Neutrophil (primary cell): Measurements from ENCODE around the gene DYRK1A.

Source experiments
- H3K27ac ChIP-seq: fragments of 200-600 bp; sonication (generic); 2 replicates; pipeline ENCODE4 v1.5.1; 2016; ENCODE audit warnings: mild to moderate bottlenecking, moderate library complexity
- H3K27me3 ChIP-seq: fragments of 200-600 bp; sonication (generic); 2 replicates; pipeline ENCODE4 v1.6.0; 2016; ENCODE audit warnings: mild to moderate bottlenecking
- H3K36me3 ChIP-seq: fragments of 200-600 bp; sonication (generic); 2 replicates; pipeline ENCODE4 v1.5.1; 2017
- H3K4me1 ChIP-seq, 2 experiments: fragments of 200-600 bp in 1 of 2; sonication (generic) in 1 of 2; 1 replicate in 1 of 2; 2 replicates in 1 of 2; pipeline versions ENCODE4 v1.5.1 to v1.6.1; 2013 to 2016; ENCODE audit warnings: low read depth in 1 of 2, low read length in 1 of 2, mild to moderate bottlenecking in 1 of 2, moderate library complexity in 1 of 2; ENCODE audit not compliant: control insufficient read depth in 1 of 2, insufficient read depth in 1 of 2
- H3K4me3 ChIP-seq, 2 experiments: fragments of 200-600 bp in 1 of 2; sonication (generic) in 1 of 2; 1 replicate in 1 of 2; 2 replicates in 1 of 2; pipeline ENCODE4 v1.5.1; 2013 to 2016; ENCODE audit warnings: low read depth in 1 of 2, low read length in 1 of 2, mild to moderate bottlenecking in 1 of 2, moderate library complexity in 1 of 2
- H3K9me3 ChIP-seq: fragments of 200-600 bp; sonication (generic); 2 replicates; pipeline ENCODE4 v1.5.1; 2016
- TF ChIP-seq, protein P1 (sequence below): fragments of 200-600 bp; sonication (generic); IDR thresholded peaks from 2 replicates; pipeline ENCODE4 v1.5.1; 2016; ENCODE audit warnings: antibody characterized with exemption

DYRK1A gene

DNA sequence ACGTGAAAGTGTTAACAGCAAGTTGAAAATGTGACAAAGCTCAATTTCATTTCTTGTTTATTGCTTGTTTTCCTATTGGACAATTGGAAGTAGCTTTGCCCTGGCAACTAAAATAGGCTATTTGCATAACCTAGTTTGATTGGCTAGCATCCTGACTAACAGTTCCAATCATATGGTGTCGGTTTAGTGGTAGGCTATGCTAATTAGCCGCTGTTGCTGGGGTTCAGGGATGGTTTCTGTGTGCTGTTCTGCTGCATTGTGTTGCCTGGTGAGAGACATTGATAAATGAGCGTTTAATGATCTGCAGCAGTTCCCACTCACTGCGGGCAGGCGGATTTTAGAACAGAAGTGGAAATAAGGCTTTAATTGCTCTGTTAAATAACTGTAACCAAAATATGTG, 68.5 kb downstream of the DYRK1A start:
- H3K27ac ChIP-seq: peak overlapping the region; percentile 57
- H3K4me1 ChIP-seq: peaks cover 14 to 15% of the 10 kb centered on the region in 2 experiments
- no peaks in the 10 kb centered on the region for H3K9me3 ChIP-seq
- TF ChIP-seq, protein P1, sequence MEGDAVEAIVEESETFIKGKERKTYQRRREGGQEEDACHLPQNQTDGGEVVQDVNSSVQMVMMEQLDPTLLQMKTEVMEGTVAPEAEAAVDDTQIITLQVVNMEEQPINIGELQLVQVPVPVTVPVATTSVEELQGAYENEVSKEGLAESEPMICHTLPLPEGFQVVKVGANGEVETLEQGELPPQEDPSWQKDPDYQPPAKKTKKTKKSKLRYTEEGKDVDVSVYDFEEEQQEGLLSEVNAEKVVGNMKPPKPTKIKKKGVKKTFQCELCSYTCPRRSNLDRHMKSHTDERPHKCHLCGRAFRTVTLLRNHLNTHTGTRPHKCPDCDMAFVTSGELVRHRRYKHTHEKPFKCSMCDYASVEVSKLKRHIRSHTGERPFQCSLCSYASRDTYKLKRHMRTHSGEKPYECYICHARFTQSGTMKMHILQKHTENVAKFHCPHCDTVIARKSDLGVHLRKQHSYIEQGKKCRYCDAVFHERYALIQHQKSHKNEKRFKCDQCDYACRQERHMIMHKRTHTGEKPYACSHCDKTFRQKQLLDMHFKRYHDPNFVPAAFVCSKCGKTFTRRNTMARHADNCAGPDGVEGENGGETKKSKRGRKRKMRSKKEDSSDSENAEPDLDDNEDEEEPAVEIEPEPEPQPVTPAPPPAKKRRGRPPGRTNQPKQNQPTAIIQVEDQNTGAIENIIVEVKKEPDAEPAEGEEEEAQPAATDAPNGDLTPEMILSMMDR: no peak
- H3K27me3 ChIP-seq: no peaks in the 10 kb centered on the region
- H3K4me3 ChIP-seq: no peak overlapping the region
- H3K36me3 ChIP-seq: peaks cover 7% of the 10 kb centered on the region

DNA sequence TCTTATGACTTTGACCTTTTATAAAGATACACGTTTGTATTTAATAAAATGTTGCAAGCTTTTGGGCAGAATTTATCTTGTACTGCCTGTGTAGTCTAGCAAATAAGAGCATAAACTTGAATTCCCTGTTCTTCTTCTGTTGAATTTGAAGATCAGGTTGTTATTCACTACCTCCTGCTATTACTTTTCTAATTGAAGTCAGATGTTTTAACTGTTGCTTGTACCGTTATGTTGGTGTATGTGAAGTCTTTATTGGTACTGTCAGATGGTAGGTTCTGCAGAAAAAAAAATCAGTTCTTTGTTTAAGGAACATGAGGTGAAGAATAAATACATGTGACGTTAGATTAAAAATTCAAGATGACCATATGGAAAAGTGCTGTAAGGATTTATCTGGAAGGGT, 69.1 kb downstream of the DYRK1A start:
- Histone ChIP-seq H3K27me3 (no peaks in the 10 kb centered on the region), H3K4me3 (no peak overlapping the region), H3K9me3 (no peaks in the 10 kb centered on the region), H3K4me1 (peaks cover 14 to 15% of the 10 kb centered on the region in 2 experiments), H3K36me3 (peaks cover 1% of the 10 kb centered on the region), H3K27ac (peak overlapping the region; percentile 57)
- TF ChIP-seq, protein P1: no peak

DNA sequence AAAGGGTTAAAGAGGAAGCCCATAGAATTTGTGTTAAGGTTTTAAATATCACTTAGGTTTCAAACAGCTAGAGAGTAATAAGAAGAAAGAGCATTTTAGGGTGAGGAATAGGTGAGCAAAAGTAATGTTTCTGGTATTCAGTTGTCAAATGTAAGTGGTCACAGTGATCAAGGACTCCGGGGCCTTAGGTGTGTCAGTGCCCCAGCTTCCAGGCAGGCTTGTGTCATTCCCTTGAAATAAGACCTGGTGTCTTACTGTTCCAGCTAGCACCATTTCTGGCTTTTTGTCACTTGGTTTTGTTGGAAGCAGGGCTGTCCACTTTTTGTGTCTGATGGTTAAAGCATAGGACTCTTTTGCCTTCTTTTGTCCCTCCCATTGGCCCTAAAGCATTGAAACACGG, 69.6 kb downstream of the DYRK1A start:
- Histone ChIP-seq H3K9me3 (no peaks in the 10 kb centered on the region), H3K36me3 (no peaks in the 10 kb centered on the region), H3K27me3 (no peaks in the 10 kb centered on the region), H3K4me3 (no peak overlapping the region), H3K27ac (peak overlapping the region; percentile 14), H3K4me1 (peaks cover 14 to 15% of the 10 kb centered on the region in 2 experiments)
- TF ChIP-seq, protein P1: no peak

DNA sequence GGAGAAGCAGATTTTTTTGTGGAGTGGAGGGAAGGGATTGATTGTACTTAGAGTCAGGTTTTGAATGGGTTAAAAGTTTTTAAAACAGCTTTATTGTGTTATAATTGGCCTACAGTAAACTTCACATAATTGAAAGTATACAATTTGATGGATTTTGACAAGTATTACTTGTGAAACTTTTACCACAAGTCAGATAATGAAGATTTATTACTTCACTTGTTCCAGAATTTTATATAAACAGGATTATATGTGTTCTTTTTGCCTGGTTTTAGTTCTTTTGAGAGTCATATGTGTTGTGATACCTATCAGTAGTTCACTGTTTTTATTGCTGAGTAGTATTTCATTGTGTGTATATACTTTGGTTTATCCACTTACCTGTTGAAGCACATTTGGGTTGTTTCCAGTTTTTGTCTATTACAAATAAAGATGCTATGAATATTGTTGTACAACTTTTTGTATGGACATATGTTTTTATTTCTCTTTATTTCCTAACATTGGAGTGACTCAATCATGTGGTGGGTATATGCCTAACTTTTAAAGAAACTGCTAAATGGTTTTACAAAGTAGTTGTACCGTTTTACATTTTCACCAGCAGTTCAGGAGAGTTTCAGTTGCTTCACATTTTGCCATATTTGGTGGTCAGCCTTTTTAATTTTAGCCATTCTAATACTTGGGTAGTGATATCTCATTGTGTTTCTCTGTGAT, 71.0 kb downstream of the DYRK1A start:
- Histone ChIP-seq H3K9me3 (no peaks in the 10 kb centered on the region), H3K4me1 (peaks cover 14 to 15% of the 10 kb centered on the region in 2 experiments), H3K36me3 (no peaks in the 10 kb centered on the region), H3K4me3 (no peak overlapping the region), H3K27ac (peak overlapping the region; percentile 9), H3K27me3 (no peaks in the 10 kb centered on the region)
- TF ChIP-seq, protein P1: no peak

DNA sequence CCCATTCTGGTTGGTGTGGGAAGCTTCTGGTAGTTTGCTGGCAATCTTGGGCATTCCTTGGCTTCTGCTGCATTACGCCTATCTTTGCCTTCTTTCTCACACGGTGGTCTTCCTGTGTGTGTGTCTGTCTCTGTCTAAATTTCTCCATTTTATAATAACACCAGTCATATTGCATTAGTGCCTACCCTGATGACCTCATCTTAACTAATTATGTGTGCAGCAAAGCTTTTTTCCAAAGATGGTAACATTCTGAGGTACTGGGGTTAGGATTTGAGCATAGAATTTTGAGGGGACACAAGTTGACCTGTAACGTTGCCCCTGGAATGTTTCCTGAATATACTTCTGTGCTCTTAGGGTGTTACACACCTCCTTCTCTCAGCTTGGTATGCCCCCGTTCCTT, 77.1 kb downstream of the DYRK1A start:
- Histone ChIP-seq H3K27me3 (no peaks in the 10 kb centered on the region), H3K4me3 (no peak overlapping the region)
- TF ChIP-seq, protein P1: no peak

More for the DNA sequence above, 77.1 kb downstream of the DYRK1A start:
- Histone ChIP-seq H3K36me3 (no peaks in the 10 kb centered on the region), H3K27ac (no peak overlapping the region), H3K9me3 (no peaks in the 10 kb centered on the region), H3K4me1 (no peaks in the 10 kb centered on the region)
